Neural cell (in vitro differentiated cells): ENCODE measurements around the gene PTX4. TPM values are rescaled to one million over a fixed set of nuclear protein-coding genes. Genes with fewer than 3 reads are reported as not detected.

Experiments
- H2AFZ ChIP-seq: fragments of 200-600, 300-800 bp; sonication (generic), shearing (Covaris generic); 2 replicates; pipeline ENCODE4 v1.6.0; 2014; ENCODE audit warnings: low read depth, mild to moderate bottlenecking, antibody characterized with exemption, low read length, moderate library complexity
- H3F3A ChIP-seq: fragments of 200-600 bp; shearing (Covaris generic); 2 replicates; pipeline ENCODE4 v1.6.1; 2016; ENCODE audit warnings: mild to moderate bottlenecking, moderate library complexity, mixed read lengths, antibody characterized with exemption, low read length; ENCODE audit not compliant: insufficient read depth, poor library complexity, severe bottlenecking
- H3K27ac ChIP-seq: fragments of 200-600, 300-800 bp; sonication (generic), shearing (Covaris generic); 2 replicates; pipeline ENCODE4 v1.5.1; 2014; ENCODE audit warnings: mild to moderate bottlenecking, low read length, moderate library complexity
- H3K27me3 ChIP-seq: fragments of 300-800, 200-600 bp; sonication (generic), shearing (Covaris generic); 2 replicates; pipeline ENCODE4 v1.6.0; 2014; ENCODE audit warnings: mild to moderate bottlenecking, low read depth, low read length, moderate library complexity; ENCODE audit not compliant: insufficient read depth
- H3K36me3 ChIP-seq: fragments of 300-800, 200-600 bp; sonication (generic), shearing (Covaris generic); 2 replicates; pipeline ENCODE4 v1.5.1; 2014; ENCODE audit warnings: mild to moderate bottlenecking, antibody characterized with exemption, low read length, moderate library complexity; ENCODE audit not compliant: insufficient read depth
- H3K4me2 ChIP-seq: fragments of 300-800, 200-600 bp; sonication (generic), shearing (Covaris generic); 2 replicates; pipeline ENCODE4 v1.6.0; 2014; ENCODE audit warnings: mild to moderate bottlenecking, low read length
- H3K4me3 ChIP-seq: fragments of 300-800, 200-600 bp; sonication (generic), shearing (Covaris generic); 2 replicates; pipeline ENCODE4 v1.5.1; 2014; ENCODE audit warnings: mild to moderate bottlenecking, low read length, moderate library complexity
- H3K79me2 ChIP-seq: fragments of 200-600 bp; shearing (Covaris generic); replicated peaks from 2 replicates; pipeline ENCODE4 v1.6.0; 2014; ENCODE audit warnings: mild to moderate bottlenecking, low read length, moderate library complexity; ENCODE audit not compliant: insufficient read depth
- H3K9ac ChIP-seq: fragments of 300-800, 200-600 bp; sonication (generic), shearing (Covaris generic); 2 replicates; pipeline ENCODE4 v1.6.1; 2016; ENCODE audit warnings: mild to moderate bottlenecking, low read length, mixed read lengths
- H3K9me2 ChIP-seq: fragments of 200-600 bp; shearing (Covaris generic); 2 replicates; pipeline ENCODE4 v1.6.1; 2016; ENCODE audit warnings: mild to moderate bottlenecking, low read length, mixed read lengths; ENCODE audit not compliant: insufficient read depth
- H3K9me3 ChIP-seq: fragments of 200-600, 300-800 bp; sonication (generic), shearing (Covaris generic); 2 replicates; pipeline ENCODE4 v1.6.1; 2016; ENCODE audit warnings: mild to moderate bottlenecking, mixed run types, low read length, moderate library complexity, mixed read lengths
- H4K20me1 ChIP-seq: fragments of 200-600 bp; shearing (Covaris generic); 2 replicates; pipeline ENCODE4 v1.6.1; 2016; ENCODE audit warnings: mild to moderate bottlenecking, mixed run types; ENCODE audit not compliant: insufficient read depth
- CTCF ChIP-seq: fragments of 450-650 bp; IDR thresholded peaks from 2 replicates; pipeline ENCODE4 v1.5.1; 2014; ENCODE audit warnings: antibody characterized with exemption, mild to moderate bottlenecking, moderate library complexity; ENCODE audit not compliant: poor library complexity, severe bottlenecking
- EP300 ChIP-seq: fragments of 450-650 bp; conservative IDR thresholded peaks from 2 replicates; pipeline ENCODE4 v1.6.1; 2014; ENCODE audit warnings: antibody characterized with exemption, mild to moderate bottlenecking, moderate library complexity; ENCODE audit not compliant: poor library complexity, severe bottlenecking
- EZH2 ChIP-seq: fragments of 200-600, 300-800 bp; shearing (Covaris generic), sonication (generic); IDR thresholded peaks from 2 replicates; pipeline ENCODE4 v1.6.1; 2014; ENCODE audit warnings: antibody characterized with exemption, low read length, borderline replicate concordance, mild to moderate bottlenecking; ENCODE audit not compliant: insufficient read depth, poor library complexity, severe bottlenecking
- MXI1 ChIP-seq: fragments of 450-650 bp; conservative IDR thresholded peaks from 2 replicates; pipeline ENCODE4 v1.6.1; 2014; ENCODE audit warnings: antibody characterized with exemption, mild to moderate bottlenecking; ENCODE audit not compliant: poor library complexity, severe bottlenecking
- POLR2AphosphoS5 ChIP-seq: IDR thresholded peaks from 2 replicates; pipeline ENCODE4 v1.6.1; 2012
- RAD21 ChIP-seq: fragments of 450-650 bp; conservative IDR thresholded peaks from 2 replicates; pipeline ENCODE4 v1.6.1; 2014; ENCODE audit warnings: antibody characterized with exemption, mild to moderate bottlenecking, moderate library complexity
- REST ChIP-seq: IDR thresholded peaks from 2 replicates; pipeline ENCODE4 v1.6.1; 2012; ENCODE audit warnings: borderline replicate concordance
- SMC3 ChIP-seq: fragments of 450-650 bp; conservative IDR thresholded peaks from 2 replicates; pipeline ENCODE4 v1.6.1; 2014; ENCODE audit warnings: antibody characterized with exemption, mild to moderate bottlenecking, moderate library complexity; ENCODE audit not compliant: poor library complexity
- TAF1 ChIP-seq: IDR thresholded peaks from 2 replicates; pipeline ENCODE4 v1.6.1; 2012; ENCODE audit warnings: low read depth
- polyA plus RNA-seq: library from polyadenylated mRNA; depleted of rRNA; stranded (reverse); fragments of >200 nt; gene quantifications from 2 replicates; pipeline ENCODE4 v1.2.3, GENCODE V29; 2014

Gene PTX4
- polyA plus RNA-seq, 1 donor from 2014 or later, result not detected

GRCh38 chr16:1445518-1446203 lies 43.1 kb downstream of the PTX4 start:
- Histone ChIP-seq H3K27me3 (no peaks in the 10 kb centered on the region), H3K9ac (no peak overlapping the region), H3K36me3 (no peaks in the 10 kb centered on the region), H3K27ac (no peak overlapping the region), H3F3A (no peaks in the 10 kb centered on the region), H4K20me1 (no peaks in the 10 kb centered on the region), H3K4me2 (no peak overlapping the region), H2AFZ (no peak overlapping the region), H3K79me2 (no peaks in the 10 kb centered on the region), H3K9me3 (no peaks in the 10 kb centered on the region), H3K4me3 (no peak overlapping the region), H3K9me2 (no peaks in the 10 kb centered on the region)
- no peak for TF ChIP-seq RAD21
- TF ChIP-seq EP300, result no peak
- TF ChIP-seq REST, result no peak
- TF ChIP-seq MXI1, result no peak
- no peak for TF ChIP-seq POLR2AphosphoS5
- no peak for TF ChIP-seq EZH2
- no peak for TF ChIP-seq CTCF
- no peak for TF ChIP-seq SMC3
- TF ChIP-seq TAF1, result no peak

GRCh38 chr16:1444730-1445517 lies 43.8 kb downstream of the PTX4 start:
- H3F3A ChIP-seq, result no peaks in the 10 kb centered on the region
- no peaks in the 10 kb centered on the region for H3K9me3 ChIP-seq
- no peaks in the 10 kb centered on the region for H3K9me2 ChIP-seq
- H3K4me2 ChIP-seq, result no peak overlapping the region
- H4K20me1 ChIP-seq, result no peaks in the 10 kb centered on the region
- H2AFZ ChIP-seq, result no peak overlapping the region
- no peak overlapping the region for H3K27ac ChIP-seq
- H3K36me3 ChIP-seq, result no peaks in the 10 kb centered on the region
- no peak overlapping the region for H3K9ac ChIP-seq
- H3K79me2 ChIP-seq, result no peaks in the 10 kb centered on the region
- TF ChIP-seq EZH2, result no peak
- no peak for TF ChIP-seq POLR2AphosphoS5
- TF ChIP-seq REST, result no peak
- no peak for TF ChIP-seq CTCF
- no peak for TF ChIP-seq TAF1
- no peak for TF ChIP-seq EP300
- no peak overlapping the region for H3K4me3 ChIP-seq
- H3K27me3 ChIP-seq, result no peaks in the 10 kb centered on the region
